GM23338 (cell line): ENCODE data around the gene REL. TPM values are rescaled to one million over a fixed set of nuclear protein-coding genes. Genes with fewer than 3 reads are reported as not detected.

Experiments
- ATAC-seq: fragments of 200-7000 bp; cut with Tn5 transposase; 3 replicates; pipeline ENCODE4 v1.9.1; 2020
- DNase-seq: peaks from one replicate; pipeline ENCODE4 v3.0.0-alpha.2; 2015; ENCODE audit warnings: low spot score
- H2AFZ ChIP-seq: fragments of 200-600 bp; sonication (generic); 2 replicates; pipeline ENCODE4 v1.8.0; 2016; ENCODE audit warnings: antibody characterized with exemption, mild to moderate bottlenecking, moderate library complexity
- H3F3A ChIP-seq: fragments of 200-600 bp; sonication (generic); replicated peaks from 2 replicates; pipeline ENCODE4 v1.8.0; 2017; ENCODE audit warnings: antibody characterized with exemption, mixed run types, low read depth
- H3K27ac ChIP-seq: fragments of 200-600 bp; sonication (generic); 2 replicates; pipeline ENCODE4 v1.6.1; 2016; ENCODE audit warnings: low read depth
- H3K27me3 ChIP-seq: fragments of 200-600 bp; sonication (generic); 2 replicates; pipeline ENCODE4 v1.8.0; 2016; ENCODE audit warnings: mild to moderate bottlenecking, mixed run types, moderate library complexity; ENCODE audit not compliant: insufficient read depth
- H3K36me3 ChIP-seq: fragments of 200-600 bp; sonication (generic); 2 replicates; pipeline ENCODE4 v1.8.0; 2016; ENCODE audit warnings: mild to moderate bottlenecking; ENCODE audit not compliant: insufficient read depth
- H3K4me1 ChIP-seq: fragments of 200-600 bp; sonication (generic); 2 replicates; pipeline ENCODE4 v1.8.0; 2016; ENCODE audit warnings: mild to moderate bottlenecking, moderate library complexity; ENCODE audit not compliant: insufficient read depth
- H3K4me2 ChIP-seq: fragments of 200-600 bp; sonication (generic); 2 replicates; pipeline ENCODE4 v1.7.1; 2017; ENCODE audit warnings: mixed run types
- H3K4me3 ChIP-seq: fragments of 200-600 bp; sonication (generic); 2 replicates; pipeline ENCODE4 v1.6.1; 2016; ENCODE audit warnings: mixed run types
- H3K79me2 ChIP-seq: fragments of 200-600 bp; sonication (generic); replicated peaks from 2 replicates; pipeline ENCODE4 v1.8.0; 2017; ENCODE audit warnings: mild to moderate bottlenecking; ENCODE audit not compliant: insufficient read depth
- H3K9me2 ChIP-seq: fragments of 200-600 bp; sonication (generic); 2 replicates; pipeline ENCODE4 v1.8.0; 2017; ENCODE audit not compliant: insufficient read depth
- H4K20me1 ChIP-seq: fragments of 200-600 bp; sonication (generic); replicated peaks from 2 replicates; pipeline ENCODE4 v1.8.0; 2017; ENCODE audit warnings: mild to moderate bottlenecking; ENCODE audit not compliant: insufficient read depth
- H3K27ac Mint-ChIP-seq: 2 replicates; pipeline ENCODE4 v1.8.0; 2020; ENCODE audit warnings: inconsistent platforms, mild to moderate bottlenecking, moderate library complexity, mixed read lengths
- H3K27me3 Mint-ChIP-seq: 3 replicates; pipeline ENCODE4 v1.8.0; 2022; ENCODE audit warnings: low read depth, mild to moderate bottlenecking, moderate library complexity, mixed read lengths, inconsistent platforms; ENCODE audit not compliant: insufficient read depth, poor library complexity
- H3K36me3 Mint-ChIP-seq: 3 replicates; pipeline ENCODE4 v1.8.0; 2021; ENCODE audit warnings: low read depth, mild to moderate bottlenecking, inconsistent platforms, moderate library complexity, mixed read lengths
- H3K4me1 Mint-ChIP-seq: 3 replicates; pipeline ENCODE4 v1.8.0; 2020; ENCODE audit warnings: mild to moderate bottlenecking, inconsistent platforms, mixed read lengths
- H3K4me3 Mint-ChIP-seq: 3 replicates; pipeline ENCODE4 v1.8.0; 2021; ENCODE audit warnings: moderate library complexity, mild to moderate bottlenecking, inconsistent platforms, mixed read lengths
- H3K9me3 Mint-ChIP-seq: 3 replicates; pipeline ENCODE4 v1.8.0; 2020; ENCODE audit warnings: moderate library complexity, mild to moderate bottlenecking, inconsistent platforms, mixed read lengths
- CREB1 ChIP-seq: fragments of 250-450 bp; sonication (Bioruptor Pico); IDR thresholded peaks from 2 replicates; pipeline ENCODE4 v1.5.0; 2020; ENCODE audit warnings: low read depth, mild to moderate bottlenecking, moderate library complexity
- EZH2 ChIP-seq: fragments of 200-600 bp; sonication (generic); IDR thresholded peaks from one replicate; pipeline ENCODE4 v1.8.0; 2017; ENCODE audit warnings: antibody characterized with exemption, mild to moderate bottlenecking, low read depth; ENCODE audit not compliant: unreplicated experiment
- EZH2phosphoT487 ChIP-seq: fragments of 200-600 bp; sonication (generic); IDR thresholded peaks from one replicate; pipeline ENCODE4 v1.8.1; 2018; ENCODE audit warnings: antibody characterized with exemption; ENCODE audit not compliant: unreplicated experiment
- JUNB ChIP-seq: IDR thresholded peaks from one replicate; pipeline ENCODE4 v1.6.1; 2016; ENCODE audit warnings: antibody characterized with exemption; ENCODE audit not compliant: unreplicated experiment
- NANOG ChIP-seq: IDR thresholded peaks from 2 replicates; pipeline ENCODE4 v1.6.1; 2016; ENCODE audit warnings: antibody characterized with exemption, borderline replicate concordance
- POLR2AphosphoS5 ChIP-seq: IDR thresholded peaks from 2 replicates; pipeline ENCODE4 v1.6.1; 2016; ENCODE audit warnings: antibody characterized with exemption, low read depth
- REST ChIP-seq: IDR thresholded peaks from one replicate; pipeline ENCODE4 v1.6.1; 2018; ENCODE audit warnings: antibody characterized with exemption; ENCODE audit not compliant: unreplicated experiment
- STAT1 ChIP-seq: IDR thresholded peaks from one replicate; pipeline ENCODE4 v1.6.1; 2016; ENCODE audit warnings: antibody characterized with exemption; ENCODE audit not compliant: unreplicated experiment
- ZNF114 ChIP-seq: fragments of 250-450 bp; sonication (Bioruptor Pico); IDR thresholded peaks from 2 replicates; pipeline ENCODE4 v1.5.0; 2020; ENCODE audit warnings: mild to moderate bottlenecking, moderate library complexity
- ZNF331 ChIP-seq: fragments of 250-450 bp; sonication (Bioruptor Pico); IDR thresholded peaks from 2 replicates; pipeline ENCODE4 v1.5.0; 2020; ENCODE audit warnings: low read depth, mild to moderate bottlenecking, moderate library complexity
- polyA plus RNA-seq: library from polyadenylated mRNA; unstranded; fragments of >200 nt; fragmentation: Nextera tagmentation; extraction: Ambion mirVana; gene quantifications from 2 replicates; pipeline ENCODE4 v1.2.1, GENCODE V29; 2016
- total RNA-seq: library from RNA; depleted of rRNA; stranded (reverse); fragments of >200 nt; shearing (Covaris generic); gene quantifications from 2 replicates; pipeline ENCODE4 v1.2.3, GENCODE V29; 2014
- TF ChIP-seq, protein P1 (sequence below): fragments of 250-450 bp; sonication (Bioruptor Pico); IDR thresholded peaks from 2 replicates; pipeline ENCODE4 v1.5.0; 2020; ENCODE audit warnings: mild to moderate bottlenecking, moderate library complexity
- TF ChIP-seq, protein P2 (sequence below), 2 experiments: fragments of 200-600 bp in 1 of 2; sonication (generic) in 1 of 2; conservative IDR thresholded peaks; 2 replicates each; pipeline versions ENCODE4 v1.5.1 to v1.6.1; 2016 to 2017; ENCODE audit warnings: antibody characterized with exemption in 2 of 2, low read depth in 2 of 2, mild to moderate bottlenecking in 2 of 2, moderate library complexity in 1 of 2
- TF ChIP-seq, protein P3 (sequence below): IDR thresholded peaks from 2 replicates; pipeline ENCODE4 v1.6.1; 2016; ENCODE audit warnings: antibody characterized with exemption

REL gene
- total and polyA plus RNA-seq, 2 experiments from 2014 or later, result 4.1 to 8.0 TPM

DNA sequence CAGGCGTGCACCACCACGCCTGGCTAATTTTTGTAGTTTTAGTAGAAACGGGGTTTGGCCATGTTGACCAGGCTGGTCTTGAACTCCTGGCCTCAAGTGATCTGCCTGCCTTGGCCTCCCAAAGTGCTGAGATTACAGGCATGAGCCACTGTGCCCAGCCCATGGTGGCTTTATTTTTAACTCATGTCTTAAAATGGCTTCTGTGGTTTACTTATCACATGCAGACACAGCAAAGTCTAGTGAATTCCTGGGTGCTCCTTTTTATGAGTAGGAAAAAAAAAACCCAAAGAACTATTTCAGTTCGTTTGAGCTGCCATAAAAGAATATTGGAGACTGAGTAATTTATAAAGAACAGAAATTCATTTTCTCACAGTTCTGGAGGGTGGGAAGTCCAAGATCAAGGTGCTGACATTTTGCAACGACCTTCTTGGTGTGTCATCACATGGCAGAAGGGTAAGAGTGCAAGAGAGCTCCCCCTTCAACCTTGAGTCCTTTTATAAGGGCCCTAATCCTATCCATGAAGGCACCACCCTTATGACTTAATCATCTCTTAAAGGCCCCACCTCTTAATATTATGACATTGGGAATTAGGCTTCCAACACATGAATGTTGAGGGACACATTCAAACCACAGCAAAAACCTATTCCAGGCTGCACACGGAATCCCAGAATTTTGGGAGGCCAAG is 12.6 kb upstream of the REL start:
- H2AFZ ChIP-seq, result no peak overlapping the region
- H3K9me2 ChIP-seq, result no peaks in the 10 kb centered on the region
- H4K20me1 ChIP-seq, result no peaks in the 10 kb centered on the region
- ATAC-seq, result no peak
- no peaks in the 10 kb centered on the region for H3K79me2 ChIP-seq
- Mint-ChIP-seq H3K9me3 (no peaks in the 10 kb centered on the region; the same call in 2 of the 3 replicates), H3K27me3 (peaks cover 1% of the 10 kb centered on the region), H3K4me3 (no peak overlapping the region), H3K4me1 (no peaks in the 10 kb centered on the region; the same call in 2 of the 3 replicates), H3K36me3 (no peaks in the 10 kb centered on the region), H3K27ac (no peak overlapping the region)
- H3F3A ChIP-seq, result no peaks in the 10 kb centered on the region
- TF ChIP-seq CREB1, result no peak
- no peak for TF ChIP-seq JUNB
- TF ChIP-seq, protein P1, sequence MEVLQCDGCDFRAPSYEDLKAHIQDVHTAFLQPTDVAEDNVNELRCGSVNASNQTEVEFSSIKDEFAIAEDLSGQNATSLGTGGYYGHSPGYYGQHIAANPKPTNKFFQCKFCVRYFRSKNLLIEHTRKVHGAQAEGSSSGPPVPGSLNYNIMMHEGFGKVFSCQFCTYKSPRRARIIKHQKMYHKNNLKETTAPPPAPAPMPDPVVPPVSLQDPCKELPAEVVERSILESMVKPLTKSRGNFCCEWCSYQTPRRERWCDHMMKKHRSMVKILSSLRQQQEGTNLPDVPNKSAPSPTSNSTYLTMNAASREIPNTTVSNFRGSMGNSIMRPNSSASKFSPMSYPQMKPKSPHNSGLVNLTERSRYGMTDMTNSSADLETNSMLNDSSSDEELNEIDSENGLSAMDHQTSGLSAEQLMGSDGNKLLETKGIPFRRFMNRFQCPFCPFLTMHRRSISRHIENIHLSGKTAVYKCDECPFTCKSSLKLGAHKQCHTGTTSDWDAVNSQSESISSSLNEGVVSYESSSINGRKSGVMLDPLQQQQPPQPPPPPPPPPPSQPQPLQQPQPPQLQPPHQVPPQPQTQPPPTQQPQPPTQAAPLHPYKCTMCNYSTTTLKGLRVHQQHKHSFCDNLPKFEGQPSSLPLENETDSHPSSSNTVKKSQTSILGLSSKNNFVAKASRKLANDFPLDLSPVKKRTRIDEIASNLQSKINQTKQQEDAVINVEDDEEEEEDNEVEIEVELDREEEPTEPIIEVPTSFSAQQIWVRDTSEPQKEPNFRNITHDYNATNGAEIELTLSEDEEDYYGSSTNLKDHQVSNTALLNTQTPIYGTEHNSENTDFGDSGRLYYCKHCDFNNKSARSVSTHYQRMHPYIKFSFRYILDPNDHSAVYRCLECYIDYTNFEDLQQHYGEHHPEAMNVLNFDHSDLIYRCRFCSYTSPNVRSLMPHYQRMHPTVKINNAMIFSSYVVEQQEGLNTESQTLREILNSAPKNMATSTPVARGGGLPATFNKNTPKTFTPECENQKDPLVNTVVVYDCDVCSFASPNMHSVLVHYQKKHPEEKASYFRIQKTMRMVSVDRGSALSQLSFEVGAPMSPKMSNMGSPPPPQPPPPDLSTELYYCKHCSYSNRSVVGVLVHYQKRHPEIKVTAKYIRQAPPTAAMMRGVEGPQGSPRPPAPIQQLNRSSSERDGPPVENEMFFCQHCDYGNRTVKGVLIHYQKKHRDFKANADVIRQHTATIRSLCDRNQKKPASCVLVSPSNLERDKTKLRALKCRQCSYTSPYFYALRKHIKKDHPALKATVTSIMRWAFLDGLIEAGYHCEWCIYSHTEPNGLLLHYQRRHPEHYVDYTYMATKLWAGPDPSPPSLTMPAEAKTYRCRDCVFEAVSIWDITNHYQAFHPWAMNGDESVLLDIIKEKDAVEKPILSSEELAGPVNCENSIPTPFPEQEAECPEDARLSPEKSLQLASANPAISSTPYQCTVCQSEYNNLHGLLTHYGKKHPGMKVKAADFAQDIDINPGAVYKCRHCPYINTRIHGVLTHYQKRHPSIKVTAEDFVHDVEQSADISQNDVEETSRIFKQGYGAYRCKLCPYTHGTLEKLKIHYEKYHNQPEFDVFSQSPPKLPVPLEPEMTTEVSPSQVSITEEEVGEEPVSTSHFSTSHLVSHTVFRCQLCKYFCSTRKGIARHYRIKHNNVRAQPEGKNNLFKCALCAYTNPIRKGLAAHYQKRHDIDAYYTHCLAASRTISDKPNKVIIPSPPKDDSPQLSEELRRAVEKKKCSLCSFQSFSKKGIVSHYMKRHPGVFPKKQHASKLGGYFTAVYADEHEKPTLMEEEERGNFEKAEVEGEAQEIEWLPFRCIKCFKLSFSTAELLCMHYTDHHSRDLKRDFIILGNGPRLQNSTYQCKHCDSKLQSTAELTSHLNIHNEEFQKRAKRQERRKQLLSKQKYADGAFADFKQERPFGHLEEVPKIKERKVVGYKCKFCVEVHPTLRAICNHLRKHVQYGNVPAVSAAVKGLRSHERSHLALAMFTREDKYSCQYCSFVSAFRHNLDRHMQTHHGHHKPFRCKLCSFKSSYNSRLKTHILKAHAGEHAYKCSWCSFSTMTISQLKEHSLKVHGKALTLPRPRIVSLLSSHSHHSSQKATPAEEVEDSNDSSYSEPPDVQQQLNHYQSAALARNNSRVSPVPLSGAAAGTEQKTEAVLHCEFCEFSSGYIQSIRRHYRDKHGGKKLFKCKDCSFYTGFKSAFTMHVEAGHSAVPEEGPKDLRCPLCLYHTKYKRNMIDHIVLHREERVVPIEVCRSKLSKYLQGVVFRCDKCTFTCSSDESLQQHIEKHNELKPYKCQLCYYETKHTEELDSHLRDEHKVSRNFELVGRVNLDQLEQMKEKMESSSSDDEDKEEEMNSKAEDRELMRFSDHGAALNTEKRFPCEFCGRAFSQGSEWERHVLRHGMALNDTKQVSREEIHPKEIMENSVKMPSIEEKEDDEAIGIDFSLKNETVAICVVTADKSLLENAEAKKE, result no peak
- TF ChIP-seq STAT1, result no peak
- TF ChIP-seq ZNF114, result no peak
- TF ChIP-seq REST, result no peak
- no peak for TF ChIP-seq ZNF331
- TF ChIP-seq POLR2AphosphoS5, result no peak
- TF ChIP-seq, protein P2, sequence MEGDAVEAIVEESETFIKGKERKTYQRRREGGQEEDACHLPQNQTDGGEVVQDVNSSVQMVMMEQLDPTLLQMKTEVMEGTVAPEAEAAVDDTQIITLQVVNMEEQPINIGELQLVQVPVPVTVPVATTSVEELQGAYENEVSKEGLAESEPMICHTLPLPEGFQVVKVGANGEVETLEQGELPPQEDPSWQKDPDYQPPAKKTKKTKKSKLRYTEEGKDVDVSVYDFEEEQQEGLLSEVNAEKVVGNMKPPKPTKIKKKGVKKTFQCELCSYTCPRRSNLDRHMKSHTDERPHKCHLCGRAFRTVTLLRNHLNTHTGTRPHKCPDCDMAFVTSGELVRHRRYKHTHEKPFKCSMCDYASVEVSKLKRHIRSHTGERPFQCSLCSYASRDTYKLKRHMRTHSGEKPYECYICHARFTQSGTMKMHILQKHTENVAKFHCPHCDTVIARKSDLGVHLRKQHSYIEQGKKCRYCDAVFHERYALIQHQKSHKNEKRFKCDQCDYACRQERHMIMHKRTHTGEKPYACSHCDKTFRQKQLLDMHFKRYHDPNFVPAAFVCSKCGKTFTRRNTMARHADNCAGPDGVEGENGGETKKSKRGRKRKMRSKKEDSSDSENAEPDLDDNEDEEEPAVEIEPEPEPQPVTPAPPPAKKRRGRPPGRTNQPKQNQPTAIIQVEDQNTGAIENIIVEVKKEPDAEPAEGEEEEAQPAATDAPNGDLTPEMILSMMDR (conservative IDR thresholded peaks at IDR 0.05; ENCODE audit: low read depth in 2 of 2), result no peak
- TF ChIP-seq EZH2, result no peak
- TF ChIP-seq, protein P3, sequence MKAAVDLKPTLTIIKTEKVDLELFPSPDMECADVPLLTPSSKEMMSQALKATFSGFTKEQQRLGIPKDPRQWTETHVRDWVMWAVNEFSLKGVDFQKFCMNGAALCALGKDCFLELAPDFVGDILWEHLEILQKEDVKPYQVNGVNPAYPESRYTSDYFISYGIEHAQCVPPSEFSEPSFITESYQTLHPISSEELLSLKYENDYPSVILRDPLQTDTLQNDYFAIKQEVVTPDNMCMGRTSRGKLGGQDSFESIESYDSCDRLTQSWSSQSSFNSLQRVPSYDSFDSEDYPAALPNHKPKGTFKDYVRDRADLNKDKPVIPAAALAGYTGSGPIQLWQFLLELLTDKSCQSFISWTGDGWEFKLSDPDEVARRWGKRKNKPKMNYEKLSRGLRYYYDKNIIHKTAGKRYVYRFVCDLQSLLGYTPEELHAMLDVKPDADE, result no peak
- no peak for TF ChIP-seq EZH2phosphoT487
- TF ChIP-seq NANOG, result no peak
- no peak overlapping the region for H3K4me3 ChIP-seq
- no peak overlapping the region for H3K27ac ChIP-seq
- H3K4me1 ChIP-seq, result no peaks in the 10 kb centered on the region
- H3K4me2 ChIP-seq, result no peak overlapping the region
- H3K36me3 ChIP-seq, result no peaks in the 10 kb centered on the region
- H3K27me3 ChIP-seq, result no peaks in the 10 kb centered on the region
- DNase-seq, result no peak
